ENCODE data around the gene CNEP1R1.

CNEP1R1 gene

DNA sequence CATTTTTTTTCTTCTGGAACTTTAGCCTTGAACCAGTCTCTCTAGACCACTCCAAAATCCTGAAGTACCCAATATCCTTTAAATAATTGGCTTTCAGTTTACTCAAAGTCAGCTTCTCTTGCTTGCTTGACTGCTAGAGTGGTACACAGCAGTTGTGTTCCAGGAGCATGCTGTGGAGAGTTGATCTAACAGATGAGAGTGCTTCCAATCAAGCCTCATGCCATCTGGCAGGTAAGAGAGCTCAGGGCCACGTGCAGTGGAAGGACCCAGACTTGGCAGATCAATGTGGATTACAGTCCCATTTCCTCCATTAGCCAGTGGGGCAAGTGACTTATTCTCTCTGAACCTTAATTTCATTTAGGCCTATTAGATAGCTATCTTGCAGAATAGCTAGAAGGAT lies 15.7 kb downstream of the CNEP1R1 start:
- Histone ChIP-seq H3K36me3 (ENCODE audit: control insufficient read depth in 1 of 2, insufficient read depth in 2 of 2, low read length in 2 of 2) (peaks cover 0 to 12% of the 10 kb centered on the region in 2 donors), H3K4me1 (ENCODE audit: control insufficient read depth in 1 of 2, insufficient read depth in 2 of 2, low read length in 2 of 2) (no peaks in the 10 kb centered on the region), H3K27me3 (ENCODE audit: low read depth, low read length) (no peaks in the 10 kb centered on the region), H3K4me3 (ENCODE audit: low read depth in 1 of 2, low read length in 2 of 2) (no peak overlapping the region), H3K27ac (ENCODE audit: low read length) (no peak overlapping the region), H3K9me3 (ENCODE audit: control insufficient read depth in 1 of 2, low read length in 2 of 2) (no peaks in the 10 kb centered on the region)

DNA sequence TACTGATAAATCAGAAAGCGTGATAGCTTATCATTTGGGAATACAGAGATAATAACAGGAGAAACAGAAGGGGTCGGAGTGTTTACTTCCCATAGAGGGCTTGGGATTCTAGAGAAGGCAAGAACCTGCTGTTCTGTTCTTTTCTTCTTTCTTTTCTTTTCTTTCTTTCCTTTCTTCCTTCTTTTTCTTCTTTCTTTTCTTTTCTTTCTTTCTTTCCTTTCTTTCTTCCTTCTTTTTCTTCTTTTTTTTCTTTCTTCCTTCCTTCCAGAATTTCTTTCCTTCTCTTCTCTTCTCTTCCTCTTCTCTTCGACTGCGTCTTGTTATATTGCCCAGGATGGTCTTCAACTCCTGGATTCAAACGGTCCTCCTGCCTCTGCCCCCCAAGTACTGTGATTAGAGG lies 18.3 kb downstream of the CNEP1R1 start:
- Histone ChIP-seq H3K4me3 (ENCODE audit: low read depth in 1 of 2, low read length in 2 of 2) (no peak overlapping the region), H3K27me3 (ENCODE audit: low read depth, low read length) (no peaks in the 10 kb centered on the region), H3K9me3 (ENCODE audit: control insufficient read depth in 1 of 2, low read length in 2 of 2) (no peaks in the 10 kb centered on the region), H3K27ac (ENCODE audit: low read length) (no peak overlapping the region), H3K36me3 (ENCODE audit: control insufficient read depth in 1 of 2, insufficient read depth in 2 of 2, low read length in 2 of 2) (no peaks in the 10 kb centered on the region), H3K4me1 (ENCODE audit: control insufficient read depth in 1 of 2, insufficient read depth in 2 of 2, low read length in 2 of 2) (no peaks in the 10 kb centered on the region)

DNA sequence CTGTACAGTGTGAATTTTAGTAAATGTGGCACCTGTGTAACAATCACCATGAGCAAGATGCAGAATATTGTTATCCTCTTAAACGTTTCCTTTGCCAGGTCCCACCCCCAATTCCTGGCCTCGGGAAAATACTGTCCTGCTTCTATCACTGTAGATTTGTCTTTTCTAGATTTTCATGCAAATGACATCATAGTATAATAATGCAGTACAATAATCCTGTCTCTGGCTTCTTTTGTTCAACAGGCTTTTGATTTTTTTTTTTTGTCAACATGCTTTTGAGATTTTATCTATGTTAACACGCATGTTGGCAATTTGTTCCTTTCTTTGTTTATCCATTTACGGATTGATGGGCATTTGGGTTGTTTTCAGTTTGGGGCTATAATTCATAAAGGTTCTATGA lies 20.4 kb downstream of the CNEP1R1 start:
- H3K27me3 ChIP-seq (ENCODE audit: low read depth, low read length), result no peaks in the 10 kb centered on the region
- no peak overlapping the region for H3K27ac ChIP-seq (ENCODE audit: low read length)
- no peaks in the 10 kb centered on the region for H3K9me3 ChIP-seq (ENCODE audit: control insufficient read depth in 1 of 2, low read length in 2 of 2)
- H3K4me1 ChIP-seq (ENCODE audit: control insufficient read depth in 1 of 2, insufficient read depth in 2 of 2, low read length in 2 of 2), result no peaks in the 10 kb centered on the region
- H3K36me3 ChIP-seq (ENCODE audit: control insufficient read depth in 1 of 2, insufficient read depth in 2 of 2, low read length in 2 of 2), result no peaks in the 10 kb centered on the region
- H3K4me3 ChIP-seq (ENCODE audit: low read depth in 1 of 2, low read length in 2 of 2), result no peak overlapping the region

DNA sequence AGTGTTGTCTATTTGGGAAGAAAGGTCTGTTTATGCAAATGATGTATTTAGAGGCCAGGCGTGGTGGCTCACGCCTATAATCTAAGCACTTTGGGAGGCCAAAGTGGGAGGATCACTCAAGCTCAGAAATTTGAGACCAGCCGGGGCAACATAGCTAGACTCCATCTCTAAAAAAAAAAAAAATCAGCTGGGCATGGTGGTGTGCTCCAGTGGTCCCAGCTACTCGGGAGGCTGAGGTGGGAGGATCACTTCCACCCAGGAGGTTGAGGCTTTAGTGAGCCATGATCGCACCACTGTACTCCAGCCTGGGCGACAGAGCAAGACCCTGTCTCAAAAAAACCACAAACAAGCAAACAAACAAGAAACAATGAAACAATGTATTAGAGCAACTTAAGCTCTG lies 21.8 kb downstream of the CNEP1R1 start:
- no peaks in the 10 kb centered on the region for H3K27me3 ChIP-seq (ENCODE audit: low read depth, low read length)

DNA sequence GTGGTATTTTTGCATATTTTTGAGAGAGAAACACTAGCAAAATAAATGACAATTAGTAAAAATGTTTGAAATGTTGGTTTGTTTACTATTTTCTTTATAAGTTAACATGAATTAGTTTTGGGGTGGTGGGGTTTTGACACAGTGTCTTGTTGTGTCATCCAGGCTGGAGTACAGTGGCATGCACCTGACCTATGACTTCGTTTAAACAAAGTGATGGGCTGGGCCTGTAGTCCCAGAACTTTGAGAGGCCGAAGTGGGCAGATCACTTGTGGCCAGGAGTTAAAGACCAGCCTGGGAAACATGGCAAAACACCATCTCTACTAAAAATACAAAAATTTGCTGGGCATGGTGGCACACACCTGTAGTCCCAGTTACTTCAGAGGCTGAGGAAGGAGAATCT lies 22.8 kb downstream of the CNEP1R1 start:
- Histone ChIP-seq H3K27me3 (ENCODE audit: low read depth, low read length) (no peaks in the 10 kb centered on the region), H3K4me3 (ENCODE audit: low read depth in 1 of 2, low read length in 2 of 2) (no peak overlapping the region), H3K36me3 (ENCODE audit: control insufficient read depth in 1 of 2, insufficient read depth in 2 of 2, low read length in 2 of 2) (no peaks in the 10 kb centered on the region), H3K27ac (ENCODE audit: low read length) (no peak overlapping the region), H3K9me3 (ENCODE audit: control insufficient read depth in 1 of 2, low read length in 2 of 2) (peaks cover 0 to 2% of the 10 kb centered on the region in 2 donors), H3K4me1 (ENCODE audit: control insufficient read depth in 1 of 2, insufficient read depth in 2 of 2, low read length in 2 of 2) (no peaks in the 10 kb centered on the region)

More for the DNA sequence above, 21.8 kb downstream of the CNEP1R1 start:
- Histone ChIP-seq H3K4me3 (ENCODE audit: low read depth in 1 of 2, low read length in 2 of 2) (no peak overlapping the region), H3K4me1 (ENCODE audit: control insufficient read depth in 1 of 2, insufficient read depth in 2 of 2, low read length in 2 of 2) (no peaks in the 10 kb centered on the region), H3K27ac (ENCODE audit: low read length) (no peak overlapping the region), H3K36me3 (ENCODE audit: control insufficient read depth in 1 of 2, insufficient read depth in 2 of 2, low read length in 2 of 2) (no peaks in the 10 kb centered on the region), H3K9me3 (ENCODE audit: control insufficient read depth in 1 of 2, low read length in 2 of 2) (no peaks in the 10 kb centered on the region)

DNA sequence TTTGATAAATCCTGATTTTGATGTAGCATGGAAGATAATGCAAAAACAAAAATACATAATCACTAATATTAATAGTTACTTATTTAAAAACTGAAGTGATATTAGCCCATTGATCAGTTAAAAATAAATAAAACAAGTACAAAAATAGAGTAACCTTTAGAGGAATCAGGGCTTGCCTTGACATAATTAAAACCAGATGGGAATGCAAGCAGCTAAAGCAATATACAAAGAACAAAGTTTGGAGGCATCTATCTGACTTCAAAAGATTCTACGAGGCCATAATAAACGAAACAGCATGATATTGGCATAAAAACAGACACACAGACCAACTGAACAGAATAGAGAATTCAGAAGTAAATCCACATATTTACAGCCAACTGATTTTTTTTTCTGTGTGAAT lies 25.8 kb downstream of the CNEP1R1 start:
- no peak overlapping the region for H3K4me3 ChIP-seq (ENCODE audit: low read depth in 1 of 2, low read length in 2 of 2)
- no peaks in the 10 kb centered on the region for H3K36me3 ChIP-seq (ENCODE audit: control insufficient read depth in 1 of 2, insufficient read depth in 2 of 2, low read length in 2 of 2)
- H3K9me3 ChIP-seq (ENCODE audit: control insufficient read depth in 1 of 2, low read length in 2 of 2), result peaks cover 0 to 6% of the 10 kb centered on the region in 2 donors
- H3K27ac ChIP-seq (ENCODE audit: low read length), result no peak overlapping the region
- H3K27me3 ChIP-seq (ENCODE audit: low read depth, low read length), result no peaks in the 10 kb centered on the region
- no peaks in the 10 kb centered on the region for H3K4me1 ChIP-seq (ENCODE audit: control insufficient read depth in 1 of 2, insufficient read depth in 2 of 2, low read length in 2 of 2)

DNA sequence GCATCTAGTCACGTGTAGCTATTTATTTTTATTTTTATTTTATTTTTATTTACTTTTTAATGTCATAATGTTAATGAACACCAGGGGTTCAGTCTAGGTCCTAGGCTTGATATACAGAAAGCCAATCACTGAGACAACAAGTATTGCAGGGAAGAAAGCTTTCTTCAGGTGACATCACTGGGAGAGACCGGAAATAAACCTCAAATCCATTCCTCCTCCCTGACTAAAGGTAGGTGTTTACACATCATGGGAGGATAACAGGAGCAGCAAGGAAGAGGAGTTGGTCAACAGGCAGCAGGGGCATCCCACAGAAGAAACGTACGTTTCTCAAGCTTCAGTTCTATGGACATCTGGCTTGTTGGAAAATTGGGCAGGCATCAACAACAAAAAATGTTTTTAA lies 31.2 kb downstream of the CNEP1R1 start:
- Histone ChIP-seq H3K4me3 (ENCODE audit: low read depth in 1 of 2, low read length in 2 of 2) (no peak overlapping the region), H3K27ac (ENCODE audit: low read length) (no peak overlapping the region), H3K4me1 (ENCODE audit: control insufficient read depth in 1 of 2, insufficient read depth in 2 of 2, low read length in 2 of 2) (no peaks in the 10 kb centered on the region), H3K36me3 (ENCODE audit: control insufficient read depth in 1 of 2, insufficient read depth in 2 of 2, low read length in 2 of 2) (no peaks in the 10 kb centered on the region), H3K9me3 (ENCODE audit: control insufficient read depth in 1 of 2, low read length in 2 of 2) (peaks cover 0 to 8% of the 10 kb centered on the region in 2 donors), H3K27me3 (ENCODE audit: low read depth, low read length) (no peaks in the 10 kb centered on the region)

DNA sequence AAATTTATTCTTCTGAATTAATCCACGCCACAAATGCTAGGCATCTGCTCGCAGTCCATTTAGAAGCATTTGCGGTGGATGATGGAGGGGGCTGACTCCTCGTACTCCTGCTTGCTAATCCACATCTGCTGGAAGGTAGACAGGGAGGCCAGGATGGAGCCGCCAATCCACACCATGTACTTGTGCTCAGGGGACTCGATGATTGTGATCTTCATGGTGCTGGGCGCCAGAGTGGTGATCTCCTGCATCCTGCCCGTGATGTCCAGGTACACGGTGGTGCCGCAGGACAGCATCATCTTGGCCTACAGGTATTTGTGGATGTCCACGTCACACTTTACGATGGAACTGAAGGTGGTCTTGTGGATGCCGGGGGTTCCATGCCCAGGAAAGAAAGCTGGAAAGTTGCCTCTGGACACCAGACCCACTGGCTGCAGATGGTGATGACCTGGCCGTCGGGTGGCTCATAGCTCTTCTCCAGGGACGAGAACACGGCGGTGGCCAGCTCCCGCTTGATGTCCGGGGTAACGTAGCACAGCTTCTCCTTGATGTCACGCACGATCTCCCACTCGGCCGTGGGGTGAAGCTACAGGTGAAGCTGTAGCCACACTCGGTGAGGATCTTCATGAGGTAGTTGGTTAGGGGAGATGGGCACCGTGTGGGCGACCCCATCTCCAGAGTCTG lies 33.2 kb downstream of the CNEP1R1 start:
- no peaks in the 10 kb centered on the region for H3K27me3 ChIP-seq (ENCODE audit: low read depth, low read length)
- H3K4me3 ChIP-seq (ENCODE audit: low read depth in 1 of 2, low read length in 2 of 2), result no peak overlapping the region
- H3K36me3 ChIP-seq (ENCODE audit: control insufficient read depth in 1 of 2, insufficient read depth in 2 of 2, low read length in 2 of 2), result no peaks in the 10 kb centered on the region
- H3K9me3 ChIP-seq (ENCODE audit: control insufficient read depth in 1 of 2, low read length in 2 of 2), result peaks cover 0 to 6% of the 10 kb centered on the region in 2 donors
- no peak overlapping the region for H3K27ac ChIP-seq (ENCODE audit: low read length)
- H3K4me1 ChIP-seq (ENCODE audit: control insufficient read depth in 1 of 2, insufficient read depth in 2 of 2, low read length in 2 of 2), result no peaks in the 10 kb centered on the region

DNA sequence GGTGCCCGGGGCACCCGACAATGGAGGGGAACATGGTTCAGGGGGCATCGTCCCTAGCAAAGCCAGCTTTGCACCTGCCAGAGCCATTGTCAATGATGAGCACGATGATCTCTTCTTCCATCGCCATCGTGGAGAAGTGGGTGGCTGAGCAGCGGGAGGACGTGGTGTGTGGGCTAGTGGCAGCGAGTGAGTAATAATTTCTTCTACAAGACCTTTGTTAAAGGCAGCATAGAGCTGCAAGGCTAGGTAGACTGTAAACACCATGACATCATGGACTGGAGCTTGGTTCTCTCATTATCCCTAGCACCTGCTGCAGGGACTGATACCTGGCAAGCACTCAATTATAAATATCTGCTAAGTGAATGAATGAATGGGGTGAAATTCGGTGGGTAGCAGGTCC lies 34.1 kb downstream of the CNEP1R1 start:
- Histone ChIP-seq H3K27ac (ENCODE audit: low read length) (no peak overlapping the region), H3K36me3 (ENCODE audit: control insufficient read depth in 1 of 2, insufficient read depth in 2 of 2, low read length in 2 of 2) (no peaks in the 10 kb centered on the region), H3K4me1 (ENCODE audit: control insufficient read depth in 1 of 2, insufficient read depth in 2 of 2, low read length in 2 of 2) (no peaks in the 10 kb centered on the region), H3K9me3 (ENCODE audit: control insufficient read depth in 1 of 2, low read length in 2 of 2) (peaks cover 0 to 6% of the 10 kb centered on the region in 2 donors), H3K27me3 (ENCODE audit: low read depth, low read length) (no peaks in the 10 kb centered on the region), H3K4me3 (ENCODE audit: low read depth in 1 of 2, low read length in 2 of 2) (no peak overlapping the region)

DNA sequence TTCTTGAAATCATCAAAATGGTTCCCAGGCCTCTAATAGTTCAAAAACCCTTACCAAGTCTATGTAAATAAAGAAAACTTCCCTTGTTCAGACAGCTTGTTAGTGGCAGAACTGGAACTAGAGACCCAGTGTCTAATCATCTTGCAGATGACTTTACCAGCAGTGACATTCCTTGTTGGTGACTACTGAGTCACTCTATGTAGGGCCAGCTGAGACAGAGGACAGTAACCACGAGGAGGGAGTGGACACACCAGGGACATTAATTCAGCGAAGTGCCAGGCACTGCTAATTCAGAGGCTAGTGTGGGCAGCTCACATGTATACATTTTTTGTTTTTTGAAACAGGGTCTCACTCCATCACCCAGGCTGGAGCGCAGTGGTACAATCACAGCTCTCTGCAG lies 34.6 kb downstream of the CNEP1R1 start:
- Histone ChIP-seq H3K27me3 (ENCODE audit: low read depth, low read length) (no peaks in the 10 kb centered on the region), H3K4me3 (ENCODE audit: low read depth in 1 of 2, low read length in 2 of 2) (no peak overlapping the region), H3K36me3 (ENCODE audit: control insufficient read depth in 1 of 2, insufficient read depth in 2 of 2, low read length in 2 of 2) (no peaks in the 10 kb centered on the region), H3K27ac (ENCODE audit: low read length) (no peak overlapping the region), H3K4me1 (ENCODE audit: control insufficient read depth in 1 of 2, insufficient read depth in 2 of 2, low read length in 2 of 2) (no peaks in the 10 kb centered on the region), H3K9me3 (ENCODE audit: control insufficient read depth in 1 of 2, low read length in 2 of 2) (peaks cover 0 to 6% of the 10 kb centered on the region in 2 donors)

DNA sequence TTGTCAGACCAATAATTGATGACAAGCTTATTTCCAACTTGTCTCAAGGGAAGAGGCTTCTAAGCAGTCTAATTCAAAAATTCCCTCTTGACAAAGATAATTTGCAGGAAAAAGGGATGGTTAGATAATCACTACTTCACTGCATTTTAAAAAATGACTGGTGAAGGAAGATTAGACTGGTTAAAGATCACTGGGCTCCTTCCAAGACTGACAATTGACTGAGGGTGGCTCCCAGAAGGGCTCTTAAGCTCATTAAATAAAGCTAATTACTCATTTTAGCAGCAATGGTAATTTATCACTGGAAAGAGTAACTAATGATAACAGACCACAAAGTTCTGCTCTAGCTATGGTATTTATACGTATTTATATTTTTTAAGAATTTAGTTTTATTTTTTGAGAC lies 36.3 kb downstream of the CNEP1R1 start:
- Histone ChIP-seq H3K9me3 (ENCODE audit: control insufficient read depth in 1 of 2, low read length in 2 of 2) (no peaks in the 10 kb centered on the region), H3K4me3 (ENCODE audit: low read depth in 1 of 2, low read length in 2 of 2) (no peak overlapping the region), H3K27ac (ENCODE audit: low read length) (no peak overlapping the region), H3K36me3 (ENCODE audit: control insufficient read depth in 1 of 2, insufficient read depth in 2 of 2, low read length in 2 of 2) (peaks cover 0 to 3% of the 10 kb centered on the region in 2 donors), H3K4me1 (ENCODE audit: control insufficient read depth in 1 of 2, insufficient read depth in 2 of 2, low read length in 2 of 2) (no peaks in the 10 kb centered on the region), H3K27me3 (ENCODE audit: low read depth, low read length) (no peaks in the 10 kb centered on the region)

DNA sequence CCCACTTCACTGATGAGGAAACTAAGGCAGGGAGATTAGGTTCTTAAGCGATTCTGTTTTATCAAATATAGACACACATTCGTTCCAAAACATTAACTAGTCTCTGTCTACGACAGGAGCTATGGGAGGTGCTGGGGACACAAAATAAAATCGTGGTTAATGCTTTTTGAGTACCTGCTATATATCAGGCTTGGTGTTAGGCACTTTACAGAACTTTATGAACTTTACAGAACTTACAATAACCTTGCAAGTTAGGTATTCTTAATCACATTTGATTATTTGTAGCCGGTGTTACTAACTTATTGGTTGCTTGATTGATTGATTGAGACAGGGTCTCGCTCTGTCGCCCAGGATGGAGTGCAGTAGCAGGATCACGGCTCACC lies 40.2 kb downstream of the CNEP1R1 start:
- Histone ChIP-seq H3K36me3 (ENCODE audit: control insufficient read depth in 1 of 2, insufficient read depth in 2 of 2, low read length in 2 of 2) (peaks cover 3 to 7% of the 10 kb centered on the region in 2 donors), H3K4me3 (ENCODE audit: low read depth in 1 of 2, low read length in 2 of 2) (peak overlapping the region; percentile 33 to 87), H3K4me1 (ENCODE audit: control insufficient read depth in 1 of 2, insufficient read depth in 2 of 2, low read length in 2 of 2) (peaks cover 8 to 22% of the 10 kb centered on the region in 2 donors), H3K27me3 (ENCODE audit: low read depth, low read length) (no peaks in the 10 kb centered on the region), H3K27ac (ENCODE audit: low read length) (no peak overlapping the region), H3K9me3 (ENCODE audit: control insufficient read depth in 1 of 2, low read length in 2 of 2) (no peaks in the 10 kb centered on the region)
